ENCODE measurements around the gene HIP1.
"Not testable (repeated sequence)": the region's sequence is repeated elsewhere in the genome, so short reads cannot be mapped to it uniquely, and the experiment has no call there.

The HIP1 gene

DNA sequence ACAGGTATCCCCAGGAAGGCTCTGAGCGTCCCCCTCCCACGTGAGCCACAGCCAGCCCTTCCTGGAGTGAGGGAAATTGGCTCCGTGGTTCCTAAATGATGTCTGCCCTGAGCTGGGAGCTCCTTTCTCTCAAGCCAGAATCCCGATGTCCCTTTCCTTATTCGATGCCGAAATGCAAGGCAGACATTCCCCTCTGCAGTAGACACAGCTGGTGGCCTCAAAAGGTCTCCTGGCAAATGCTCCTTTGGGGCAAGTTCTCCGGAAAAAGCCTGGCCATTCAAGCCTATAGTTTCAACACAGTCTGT, 98.9 kb downstream of the HIP1 start:
- no peak for DNase-seq (ENCODE audit: low spot score)

- peak; percentile 84 for DNase-seq (ENCODE audit: low spot score)
Measured at GRCh38 chr7:75639071-75639885, 99.5 kb downstream of the HIP1 start.

DNA sequence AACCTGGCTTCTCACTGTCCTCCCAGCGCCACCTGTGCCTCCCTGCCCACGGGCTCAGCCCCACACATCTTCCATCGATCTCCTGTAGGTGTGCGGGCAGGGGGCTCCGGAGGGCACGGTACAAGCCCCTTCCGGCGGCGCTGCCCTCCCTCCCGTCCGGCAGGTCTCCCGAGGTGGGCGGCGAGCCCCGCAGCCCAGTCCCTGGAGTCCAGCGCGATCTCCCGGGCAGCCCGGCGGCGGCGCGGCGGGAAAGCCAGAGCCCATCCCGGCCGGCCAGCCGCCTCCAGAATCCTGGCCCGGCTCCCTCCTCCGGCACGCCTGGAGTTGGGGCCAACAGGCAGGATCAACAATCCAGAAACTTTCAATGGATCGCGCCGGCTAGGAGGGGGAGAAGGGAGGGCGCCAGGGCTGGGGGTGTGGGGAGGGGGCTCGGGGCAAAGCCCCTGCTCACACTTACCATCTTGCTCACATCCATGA, 100.1 kb downstream of the HIP1 start:
- DNase-seq (ENCODE audit: low spot score): peak; percentile 75

GRCh38 chr7:75637854-75638593, 100.7 kb downstream of the HIP1 start:
- DNase-seq (ENCODE audit: low spot score): no peak

DNA sequence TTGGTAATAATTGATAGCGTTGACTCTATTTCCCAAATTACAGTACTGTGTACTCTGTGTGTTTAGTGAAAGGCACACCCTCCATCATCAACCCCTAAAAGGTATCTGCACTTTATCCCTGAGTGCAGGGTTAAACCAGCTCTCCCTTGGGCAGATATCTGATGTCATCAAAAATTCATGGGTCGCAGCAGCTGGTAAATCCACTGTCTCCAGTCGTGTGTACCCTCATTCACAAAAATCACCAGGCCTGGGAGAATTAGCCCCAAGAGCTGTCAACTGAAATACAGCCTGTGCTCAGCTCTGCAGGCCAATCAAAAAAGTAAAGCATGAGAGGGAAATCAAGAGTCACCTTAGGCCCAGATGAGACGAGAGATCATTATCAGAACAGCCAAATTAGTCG, 103.7 kb downstream of the HIP1 start:
- no peak for DNase-seq (ENCODE audit: low spot score)

DNA sequence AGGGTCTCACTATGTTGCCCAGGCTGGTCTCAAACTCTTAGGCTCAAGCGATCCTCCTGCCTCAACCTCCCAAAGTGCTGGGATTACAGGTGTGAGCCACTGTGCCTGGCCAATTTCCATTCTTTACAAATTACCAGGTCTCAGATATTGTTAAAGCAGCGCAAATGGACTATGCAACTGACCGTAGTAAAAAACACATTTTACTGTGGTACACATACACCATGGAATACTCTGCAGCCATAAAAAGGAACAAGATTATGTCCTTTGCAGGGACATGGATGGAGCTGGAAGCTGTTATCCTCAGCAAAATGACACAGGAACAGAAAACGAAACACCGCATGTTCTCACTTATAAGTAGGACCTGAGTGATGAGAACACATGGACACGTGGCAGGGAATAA, 106.2 kb downstream of the HIP1 start:
- not testable (repeated sequence) for DNase-seq (ENCODE audit: low spot score)

DNA sequence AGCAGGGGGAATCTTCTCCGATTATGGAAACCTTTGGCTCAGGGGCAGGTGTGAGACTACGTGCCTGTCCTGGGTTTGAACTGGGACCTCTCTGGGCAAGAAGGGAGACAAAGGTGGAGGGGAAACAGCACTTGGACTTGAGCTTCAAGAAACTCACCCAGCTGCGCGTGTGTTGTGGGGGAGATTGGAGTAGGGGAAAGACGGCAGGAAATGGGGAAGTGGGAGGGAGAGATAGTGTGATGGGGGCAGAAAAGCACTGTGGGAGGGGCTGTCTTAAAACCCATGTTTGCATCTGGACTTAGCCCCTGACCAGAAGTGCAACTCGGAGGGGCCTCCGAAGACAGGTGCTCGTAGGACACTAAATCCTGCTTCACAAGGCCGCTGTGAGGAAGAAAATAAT, 107.0 kb downstream of the HIP1 start:
- DNase-seq (ENCODE audit: low spot score): no peak

- DNase-seq (ENCODE audit: low spot score): no peak
Measured at GRCh38 chr7:75630549-75630948, 108.2 kb downstream of the HIP1 start.

GRCh38 chr7:75629044-75629443, 109.7 kb downstream of the HIP1 start:
- DNase-seq (ENCODE audit: low spot score): no peak

- no peak for DNase-seq (ENCODE audit: low spot score)
Measured at GRCh38 chr7:75628055-75628454, 110.7 kb downstream of the HIP1 start.

DNA sequence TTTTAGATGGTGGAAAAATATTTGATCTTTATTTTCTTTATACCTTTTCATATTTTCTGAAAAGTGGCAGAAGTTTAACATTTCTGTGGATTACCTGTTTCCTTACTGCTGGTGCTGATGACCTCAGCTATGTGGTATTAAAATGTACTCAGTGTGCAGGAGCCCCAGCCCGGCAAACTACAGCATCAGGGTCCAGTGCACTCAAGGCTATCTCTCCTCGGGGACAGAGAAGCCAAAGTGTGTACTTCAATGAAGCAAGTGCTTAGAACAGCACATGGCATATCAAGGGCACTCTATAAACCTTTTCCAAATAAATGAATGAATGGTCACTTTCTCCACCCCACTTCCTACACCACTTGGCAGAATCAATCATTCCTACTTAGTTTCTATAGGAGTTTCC, 111.8 kb downstream of the HIP1 start:
- no peak for DNase-seq (ENCODE audit: low spot score)

- no peak for DNase-seq (ENCODE audit: low spot score)
Measured at GRCh38 chr7:75625868-75626267, 112.9 kb downstream of the HIP1 start.

DNA sequence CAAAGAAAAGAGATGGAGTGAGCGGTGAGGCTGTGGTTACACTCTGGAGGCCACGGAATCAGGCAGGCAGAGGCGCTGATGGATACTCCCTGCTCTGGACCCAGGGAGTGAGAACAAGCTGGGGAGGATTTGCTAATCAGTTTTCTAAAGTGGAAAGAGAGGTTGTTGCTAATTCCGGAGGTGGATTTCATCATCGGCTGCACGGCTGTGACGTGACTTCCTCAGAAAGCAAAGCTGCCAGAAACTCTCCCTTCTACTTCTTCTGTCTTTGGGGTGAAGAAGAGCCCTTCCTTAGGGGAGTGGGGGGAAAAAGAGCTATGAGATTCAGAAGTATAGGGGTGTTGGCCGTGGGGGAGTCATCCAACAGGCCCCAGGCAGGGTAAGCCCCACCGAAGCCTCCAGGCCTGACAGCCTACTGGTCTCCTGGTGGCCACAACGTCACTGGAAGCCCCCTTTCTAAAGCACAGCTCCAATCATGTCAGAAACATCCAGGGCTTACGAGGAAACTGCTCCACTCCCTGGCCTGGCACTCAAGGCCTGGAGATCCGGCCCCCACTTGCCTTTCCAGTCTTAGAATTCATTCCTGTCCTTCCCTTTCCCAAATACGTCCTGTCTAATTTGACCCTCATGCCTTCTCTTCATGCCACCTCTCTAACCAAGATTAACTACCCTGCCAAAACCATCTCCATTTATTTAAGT, 114.5 kb downstream of the HIP1 start:
- DNase-seq (ENCODE audit: low spot score): no peak

- no peak for DNase-seq (ENCODE audit: low spot score)
Measured at GRCh38 chr7:75623390-75624133, 115.2 kb downstream of the HIP1 start.

DNA sequence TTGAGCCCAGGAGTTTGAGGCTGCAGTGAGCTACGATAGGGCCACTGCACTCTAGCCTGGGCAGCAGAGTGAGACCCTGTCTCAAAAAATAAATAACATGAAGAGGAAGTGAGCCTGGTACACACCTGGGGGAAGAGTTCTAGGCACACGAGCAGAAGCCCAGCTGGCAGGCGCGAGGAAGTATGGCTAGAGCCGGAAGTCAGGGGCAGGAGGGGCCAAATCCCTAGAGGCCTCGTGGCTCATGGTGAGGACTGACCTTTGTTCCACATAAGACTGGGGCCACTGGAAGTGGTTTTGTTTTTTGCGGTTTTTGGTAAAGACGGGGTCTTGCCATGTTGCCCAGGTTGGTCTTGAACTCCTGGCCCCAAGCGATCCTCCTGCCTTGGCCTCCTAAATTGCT, 117.6 kb downstream of the HIP1 start:
- DNase-seq (ENCODE audit: low spot score): no peak

DNA sequence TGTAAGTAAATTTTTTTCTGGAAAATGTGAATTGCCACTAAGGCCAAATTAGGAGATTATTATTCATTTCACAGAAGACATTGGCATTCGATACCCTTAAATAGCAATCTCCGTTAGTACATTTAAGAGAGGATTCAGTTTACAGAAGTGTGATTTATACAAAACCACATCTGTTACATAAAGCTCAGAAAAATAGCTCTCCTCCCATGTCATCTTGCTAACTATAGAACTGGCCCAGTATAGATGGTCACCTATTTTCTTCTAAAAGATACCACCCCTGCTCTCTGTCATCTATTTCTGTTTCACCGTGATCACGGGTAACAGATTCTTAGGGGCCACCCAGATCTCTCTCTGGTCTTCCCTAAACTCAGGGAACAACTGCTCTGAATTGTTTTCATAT, 119.1 kb downstream of the HIP1 start:
- no peak for DNase-seq (ENCODE audit: low spot score)

DNA sequence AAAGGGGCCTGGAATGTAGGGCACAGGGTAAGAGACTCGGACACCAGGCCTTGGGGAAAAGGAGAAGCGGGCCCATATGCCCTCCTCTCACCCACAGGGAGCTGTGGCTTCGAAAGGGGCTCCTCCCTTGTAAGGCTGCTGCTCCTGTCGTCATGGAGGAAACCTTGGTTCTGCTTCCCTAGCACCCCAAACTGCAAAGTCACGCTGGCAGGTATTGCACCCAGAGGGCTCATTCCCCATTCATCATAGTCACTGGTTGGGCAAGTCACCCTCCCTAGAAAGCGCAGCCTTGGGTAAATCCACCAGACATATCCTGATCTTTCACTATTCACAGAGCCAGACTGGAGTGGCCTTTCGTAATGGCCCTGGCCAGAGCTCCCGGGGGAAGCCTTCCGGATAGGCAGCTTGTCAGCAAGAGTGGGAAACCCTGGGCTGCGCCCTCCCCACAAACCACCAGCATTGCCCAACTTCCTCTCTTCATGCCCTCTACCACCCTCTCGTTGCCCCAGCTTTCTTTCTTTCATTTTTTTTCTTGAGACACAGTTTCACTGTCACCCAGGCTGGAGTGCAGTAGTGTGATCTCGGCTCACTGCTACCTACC, 121.0 kb downstream of the HIP1 start:
- no peak for DNase-seq (ENCODE audit: low spot score)

GRCh38 chr7:75616421-75617167, 122.1 kb downstream of the HIP1 start:
- no peak for DNase-seq (ENCODE audit: low spot score)

DNA sequence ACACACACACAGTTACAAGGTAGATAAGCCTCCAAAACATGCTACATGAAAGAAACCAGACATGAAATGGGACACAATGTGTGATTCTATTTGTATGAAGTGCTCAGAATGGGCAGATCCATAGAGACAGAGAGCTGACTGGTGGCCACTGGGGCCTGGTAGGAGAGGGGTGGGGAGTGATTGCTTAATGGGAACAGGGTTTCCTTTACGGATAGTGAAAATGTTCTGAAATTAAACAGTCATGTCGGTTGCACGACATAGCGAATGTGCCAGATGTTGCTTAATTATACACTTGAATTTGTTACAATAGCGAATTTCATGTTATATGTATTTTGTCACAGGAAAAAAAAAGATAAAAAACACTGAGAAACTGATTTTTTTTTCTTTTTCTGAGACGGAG, 124.3 kb downstream of the HIP1 start:
- no peak for DNase-seq (ENCODE audit: low spot score)

DNA sequence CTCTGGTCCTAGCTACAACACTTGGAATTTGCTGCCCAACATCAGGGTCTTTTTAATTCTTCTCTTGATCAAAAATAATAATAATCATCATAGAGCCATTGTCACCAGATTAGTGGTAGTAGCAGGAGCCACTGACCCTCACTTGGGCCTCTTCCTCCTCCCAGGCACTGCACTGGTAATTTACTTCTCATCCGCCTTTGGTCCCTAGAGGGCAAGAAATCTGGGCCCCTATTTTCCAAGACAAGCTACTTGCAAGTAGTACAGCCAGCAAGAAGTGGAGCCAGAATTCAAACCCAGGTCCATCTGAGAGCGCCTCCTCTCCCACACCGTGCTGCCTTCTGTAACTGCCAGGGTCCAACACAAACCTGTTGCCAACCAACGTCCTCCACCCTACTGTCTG, 125.4 kb downstream of the HIP1 start:
- no peak for DNase-seq (ENCODE audit: low spot score)

GRCh38 chr7:75611557-75612178, 127.1 kb downstream of the HIP1 start:
- peak; percentile 81 for DNase-seq (ENCODE audit: low spot score)

All from iPS-NIHi11 (cell line).